OCI-LY7 (cell line): ENCODE results near the gene ITGAE. TPM values are rescaled to one million over a fixed set of nuclear protein-coding genes. Genes with fewer than 3 reads are reported as not detected.
A peak's percentile ranks its signal among the peaks of the same experiment; 100 is the strongest.
"Not testable (repeated sequence)": the region's sequence is repeated elsewhere in the genome, so short reads cannot be mapped to it uniquely, and the experiment has no call there.

Experiments
- BruUV-seq: library from RNA; stranded (reverse); fragments of 400-500 nt; replicated peaks from 2 replicates; lab custom pipeline; 2021; lab: Mats Ljungman, UMichigan
- CTCF ChIA-PET: fragments of 300-600 bp; sonication (Branson Sonifier 250); formaldehyde crosslinking; loops from one replicate; lab custom pipeline; 2022; ENCODE audit warnings: antibody characterized with exemption; ENCODE audit not compliant: unreplicated experiment; lab: Charles Lee
- POLR2A ChIA-PET: fragments of 300-600 bp; sonication (Branson Sonifier 250); formaldehyde crosslinking; loops from one replicate; lab custom pipeline; 2022; ENCODE audit warnings: antibody characterized with exemption; lab: Charles Lee
- DNase-seq: peaks from one replicate; pipeline ENCODE4 v3.0.0-alpha.2; 2015; ENCODE audit warnings: low spot score
- H2AFZ ChIP-seq: fragments of 200-600 bp; sonication (generic), shearing (Covaris generic); 2 replicates; pipeline ENCODE4 v1.6.1; 2014; ENCODE audit warnings: mild to moderate bottlenecking, antibody characterized with exemption, low read length, moderate library complexity
- H3K27ac ChIP-seq: fragments of 200-600 bp; sonication (generic); 2 replicates; pipeline ENCODE4 v1.5.1; 2014; ENCODE audit warnings: mixed run types, low read depth, mild to moderate bottlenecking, moderate library complexity, low read length, inconsistent platforms; ENCODE audit not compliant: poor library complexity, severe bottlenecking
- H3K36me3 ChIP-seq: fragments of 200-600 bp; sonication (generic); 2 replicates; pipeline ENCODE4 v1.6.1; 2014; ENCODE audit warnings: mild to moderate bottlenecking, antibody characterized with exemption, low read length, moderate library complexity, mixed read lengths; ENCODE audit not compliant: insufficient read depth
- H3K4me1 ChIP-seq: fragments of 200-600 bp; sonication (generic); 2 replicates; pipeline ENCODE4 v1.5.1; 2014; ENCODE audit warnings: mild to moderate bottlenecking, low read length; ENCODE audit not compliant: insufficient read depth, poor library complexity, severe bottlenecking
- H3K4me2 ChIP-seq: fragments of 200-600 bp; sonication (generic); 2 replicates; pipeline ENCODE4 v1.6.1; 2014; ENCODE audit warnings: mild to moderate bottlenecking, low read length
- H3K4me3 ChIP-seq: fragments of 200-600 bp; sonication (generic); 2 replicates; pipeline ENCODE4 v1.5.1; 2014; ENCODE audit warnings: mild to moderate bottlenecking, low read depth, low read length; ENCODE audit not compliant: poor library complexity, severe bottlenecking
- H3K79me2 ChIP-seq: fragments of 200-600 bp; sonication (generic); 2 replicates; pipeline ENCODE4 v1.6.1; 2016; ENCODE audit warnings: low read depth, mild to moderate bottlenecking, low read length, moderate library complexity, mixed read lengths; ENCODE audit not compliant: insufficient read depth
- H3K9me2 ChIP-seq: fragments of 200-600 bp; sonication (generic); 2 replicates; pipeline ENCODE4 v1.6.1; 2016; ENCODE audit warnings: mild to moderate bottlenecking, low read length, mixed read lengths; ENCODE audit not compliant: insufficient read depth
- H3K9me3 ChIP-seq: fragments of 200-600 bp; sonication (generic); 2 replicates; pipeline ENCODE4 v1.6.1; 2014; ENCODE audit warnings: mild to moderate bottlenecking, mixed run types, low read length, mixed read lengths
- H4K20me1 ChIP-seq: fragments of 200-600 bp; sonication (generic); 2 replicates; pipeline ENCODE4 v1.6.1; 2014; ENCODE audit warnings: mild to moderate bottlenecking, antibody characterized with exemption, low read length, moderate library complexity, mixed read lengths; ENCODE audit not compliant: insufficient read depth
- CTCF ChIP-seq: fragments of 200-600 bp; sonication (generic); conservative IDR thresholded peaks from 2 replicates; pipeline ENCODE4 v1.5.1; 2014; ENCODE audit warnings: mild to moderate bottlenecking, antibody characterized with exemption, low read length, moderate library complexity, mixed read lengths
- EZH2phosphoT487 ChIP-seq: fragments of 200-600 bp; sonication (generic); IDR thresholded peaks from 2 replicates; pipeline ENCODE4 v1.6.1; 2018; ENCODE audit warnings: low read depth, borderline replicate concordance, mild to moderate bottlenecking, mixed run types, antibody characterized with exemption, low read length, moderate library complexity, mixed read lengths
- intact Hi-C: fragments of 100-400 bp; cut with micrococcal nuclease; formaldehyde crosslinking; loops from one replicate; pipeline ENCODE4 v1.10.0; 2022; ENCODE audit not compliant: unreplicated experiment
- total RNA-seq, 2 experiments: library from RNA; depleted of rRNA in 1 of 2; stranded (reverse); fragments of >200 nt in 1 of 2; shearing (Covaris generic) in 1 of 2; gene quantifications; 2 replicates each; pipeline ENCODE4 v1.2.3, GENCODE V29; 2014 to 2022

ITGAE gene
- total RNA-seq, 2 experiments from 2014 or later = 52.2 to 61.2 TPM

GRCh38 chr17:3845621-3846436 lies 44.8 kb upstream of the ITGAE start, which contains the start of gene NCBP3:
TSS of gene NCBP3 (minus strand) at chr17:3846246. CDS start at chr17:3846223, 23 bp downstream.
- no peak for TF ChIP-seq EZH2phosphoT487
- TF ChIP-seq CTCF = peak; percentile 87
- H3K36me3 ChIP-seq = peaks cover 33% of the 10 kb centered on the region
- BruUV-seq = no TSS peak
- CTCF ChIA-PET = interaction anchor here (1.3 kb wide), 1 partner anchor 12 kb away, joined by 8 read pairs; no protein-coding TSS in a partner anchor
- intact Hi-C loops = loop anchor here (5.0 kb wide), 1 partner anchor 66 kb away; no protein-coding TSS in a partner anchor
- no peaks in the 10 kb centered on the region for H4K20me1 ChIP-seq
- peak within 1 kb of the TSS; percentile 38 for H3K27ac ChIP-seq
- H3K9me2 ChIP-seq = no peaks in the 10 kb centered on the region
- H3K4me1 ChIP-seq = peaks cover 14% of the 10 kb centered on the region
- no peaks in the 10 kb centered on the region for H3K9me3 ChIP-seq
- peak within 1 kb of the TSS; percentile 90 for H3K4me2 ChIP-seq
- H2AFZ ChIP-seq = peak within 1 kb of the TSS; percentile 90
- POLR2A ChIA-PET = interaction anchor here (0.6 to 1.7 kb wide), 10 partner anchors 11 to 110 kb away, joined by 3 to 10 read pairs (median 4); partner anchors contain the start of gene P2RX1
- peaks cover 25% of the 10 kb centered on the region; the same call in 1 of the 2 replicates for H3K79me2 ChIP-seq
- peak within 1 kb of the TSS; percentile 94 for H3K4me3 ChIP-seq
- DNase-seq = peak; percentile 96

- Histone ChIP-seq H3K9me2 (no peaks in the 10 kb centered on the region), H4K20me1 (no peaks in the 10 kb centered on the region), H3K4me3 (peak overlapping the region; percentile 94), H3K4me2 (peak overlapping the region; percentile 90), H3K4me1 (peaks cover 14% of the 10 kb centered on the region), H3K27ac (peak overlapping the region; percentile 38), H2AFZ (peak overlapping the region; percentile 90; the same call in 1 of the 2 replicates), H3K36me3 (peaks cover 38% of the 10 kb centered on the region), H3K9me3 (no peaks in the 10 kb centered on the region), H3K79me2 (peaks cover 25% of the 10 kb centered on the region; the same call in 1 of the 2 replicates)
- intact Hi-C loops = loop anchor here (5.0 kb wide), 1 partner anchor 67 kb away; no protein-coding TSS in a partner anchor
- CTCF ChIA-PET = no interaction called here
- DNase-seq = peak; percentile 49
- no peak for TF ChIP-seq EZH2phosphoT487
- no peak for TF ChIP-seq CTCF
- POLR2A ChIA-PET = interaction anchor here (0.6 to 1.6 kb wide), 4 partner anchors 12 to 207 kb away, joined by 3 to 10 read pairs (median 4); partner anchors contain the start of gene P2RX1
- no TSS peak for BruUV-seq
Measured at GRCh38 chr17:3845291-3845620, 44.3 kb upstream of the ITGAE start.

- H3K79me2 ChIP-seq = peaks cover 25% of the 10 kb centered on the region; the same call in 1 of the 2 replicates
- not testable (repeated sequence) for BruUV-seq, DNase-seq
Measured at GRCh38 chr17:3844556-3844955, 43.6 kb upstream of the ITGAE start.

More at GRCh38 chr17:3844556-3844955, 43.6 kb upstream of the ITGAE start:
- POLR2A ChIA-PET = interaction anchor here (0.6 to 1.4 kb wide), 3 partner anchors 72 to 765 kb away, joined by 3 read pairs; partner anchors contain the start of gene P2RX1
- H3K27ac ChIP-seq, H4K20me1 ChIP-seq, H3K9me3 ChIP-seq, H2AFZ ChIP-seq, intact Hi-C loops, H3K9me2 ChIP-seq: not testable (repeated sequence)
- Histone ChIP-seq H3K4me1 (peaks cover 14% of the 10 kb centered on the region), H3K4me2 (peak overlapping the region; percentile 90), H3K4me3 (peak overlapping the region; percentile 94), H3K36me3 (peaks cover 45% of the 10 kb centered on the region)
- CTCF ChIA-PET = interaction anchor here (1.0 to 1.4 kb wide), 2 partner anchors 121 to 134 kb away, joined by 3 read pairs; no protein-coding TSS in a partner anchor
